ENCODE data around the gene IL24.

Gene IL24

GRCh38 chr1:206880314-206880713, 16.9 kb upstream of the IL24 start:
- no peak for DNase-seq (ENCODE audit: low spot score)

GRCh38 chr1:206882555-206882954, 14.7 kb upstream of the IL24 start:
- DNase-seq (ENCODE audit: low spot score): no peak

DNA sequence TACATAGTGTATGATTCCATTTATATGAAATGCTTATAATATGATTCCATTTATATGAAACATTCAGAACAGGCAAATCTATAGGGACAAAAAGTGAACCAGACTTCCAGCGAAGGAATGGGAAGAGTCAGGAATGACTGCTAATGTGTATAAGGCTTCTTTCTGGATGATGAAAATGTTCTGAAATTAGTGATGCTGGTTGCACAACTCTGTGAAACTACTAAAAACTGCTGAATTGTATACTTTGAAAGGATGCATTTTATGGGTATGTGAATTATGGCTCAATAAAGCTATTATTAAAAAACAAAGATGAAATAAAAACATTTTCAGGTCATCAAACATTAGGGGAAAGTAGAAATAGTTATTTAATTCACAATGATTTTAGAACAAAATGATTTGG, 14.1 kb upstream of the IL24 start:
- DNase-seq (ENCODE audit: low spot score): no peak

DNA sequence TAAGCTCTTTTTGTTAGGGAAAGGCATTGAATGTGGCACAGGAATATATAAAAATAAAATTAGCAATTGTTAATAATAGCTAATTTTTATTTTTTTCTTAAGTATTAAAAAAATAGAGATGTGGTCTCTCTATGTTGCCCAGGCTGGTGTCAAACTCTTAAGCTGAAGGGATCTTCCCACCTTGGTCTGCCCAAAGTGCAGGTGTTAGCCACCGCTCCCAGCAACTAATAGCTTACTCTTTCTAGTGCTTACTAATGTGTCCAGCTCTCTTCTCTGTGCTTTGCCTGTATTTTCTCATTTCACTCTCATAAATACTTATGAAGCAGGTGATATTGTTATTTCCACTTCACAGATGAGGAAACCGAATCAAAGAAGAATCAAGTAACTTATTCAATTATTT, 13.4 kb upstream of the IL24 start:
- DNase-seq (ENCODE audit: low spot score): no peak

- DNase-seq (ENCODE audit: low spot score): no peak
Observed at GRCh38 chr1:206885341-206886060, 11.7 kb upstream of the IL24 start.

- DNase-seq (ENCODE audit: low spot score): no peak
Observed at GRCh38 chr1:206886831-206887230, 10.4 kb upstream of the IL24 start.

DNA sequence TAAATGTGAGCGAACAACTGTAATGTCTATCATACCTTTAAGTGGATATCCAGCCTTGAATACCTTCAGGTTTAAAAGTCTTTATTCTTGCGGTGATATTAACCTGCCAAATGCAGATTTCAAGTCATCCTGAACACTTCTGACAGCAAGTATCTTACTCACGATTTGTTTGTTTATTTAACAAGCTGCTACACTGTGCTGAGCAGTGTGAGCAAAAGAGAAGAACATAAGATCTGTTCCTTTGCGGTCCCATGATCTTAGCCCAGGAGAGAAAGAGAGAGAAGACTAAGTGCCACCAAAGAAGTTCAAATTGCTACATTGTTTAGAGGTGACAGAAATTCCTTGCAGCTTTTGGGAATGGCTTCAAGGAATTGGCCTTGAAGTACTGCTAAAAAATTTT, 9.5 kb upstream of the IL24 start:
- DNase-seq (ENCODE audit: low spot score): no peak

DNA sequence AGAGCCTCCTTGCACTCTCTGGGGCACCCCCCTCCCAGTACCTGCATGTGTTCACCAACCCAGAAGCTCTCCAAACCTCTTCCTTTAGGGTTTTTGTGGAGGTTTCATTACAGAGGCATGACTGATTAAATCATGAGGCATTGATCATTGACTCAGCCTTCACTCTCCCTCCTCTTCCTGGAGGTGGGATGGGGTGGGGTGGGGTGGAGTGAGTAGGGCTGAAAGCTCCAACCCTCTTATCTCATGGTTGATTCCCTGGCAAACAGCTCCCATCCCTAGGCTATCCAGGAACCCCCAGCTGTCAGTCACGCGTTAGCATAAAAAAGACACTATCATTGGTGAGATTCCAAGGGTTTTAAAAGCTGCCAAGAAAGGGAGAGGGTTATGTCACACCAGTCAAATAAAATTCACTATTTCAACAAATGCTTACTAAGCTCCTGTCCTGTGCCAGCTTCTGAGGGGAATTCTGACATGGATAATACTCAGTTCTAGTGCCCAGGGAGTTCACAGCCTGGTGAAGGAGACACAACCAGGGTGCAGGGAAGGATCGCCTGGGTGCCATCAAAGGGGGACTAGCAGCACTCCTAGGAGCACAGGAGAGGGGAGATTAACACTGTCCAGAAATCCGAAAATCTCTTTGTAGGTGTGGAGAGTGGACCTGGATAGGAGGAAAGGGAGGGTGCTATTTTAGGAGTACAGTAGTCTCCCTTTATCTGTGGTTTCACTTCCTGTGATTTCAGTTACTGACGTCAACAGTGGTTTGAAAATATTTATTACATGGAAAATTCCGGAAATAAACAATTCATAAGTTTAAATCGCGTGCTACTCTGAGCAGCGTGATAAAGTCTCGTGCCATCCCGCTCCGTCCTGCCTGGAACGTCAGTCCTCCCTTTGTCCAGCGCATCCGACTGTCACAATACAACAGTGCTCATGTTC, 6.8 kb upstream of the IL24 start:
- peak; percentile 41 for DNase-seq (ENCODE audit: low spot score)

- DNase-seq (ENCODE audit: low spot score): no peak
Observed at GRCh38 chr1:206891412-206891811, 5.8 kb upstream of the IL24 start.

DNA sequence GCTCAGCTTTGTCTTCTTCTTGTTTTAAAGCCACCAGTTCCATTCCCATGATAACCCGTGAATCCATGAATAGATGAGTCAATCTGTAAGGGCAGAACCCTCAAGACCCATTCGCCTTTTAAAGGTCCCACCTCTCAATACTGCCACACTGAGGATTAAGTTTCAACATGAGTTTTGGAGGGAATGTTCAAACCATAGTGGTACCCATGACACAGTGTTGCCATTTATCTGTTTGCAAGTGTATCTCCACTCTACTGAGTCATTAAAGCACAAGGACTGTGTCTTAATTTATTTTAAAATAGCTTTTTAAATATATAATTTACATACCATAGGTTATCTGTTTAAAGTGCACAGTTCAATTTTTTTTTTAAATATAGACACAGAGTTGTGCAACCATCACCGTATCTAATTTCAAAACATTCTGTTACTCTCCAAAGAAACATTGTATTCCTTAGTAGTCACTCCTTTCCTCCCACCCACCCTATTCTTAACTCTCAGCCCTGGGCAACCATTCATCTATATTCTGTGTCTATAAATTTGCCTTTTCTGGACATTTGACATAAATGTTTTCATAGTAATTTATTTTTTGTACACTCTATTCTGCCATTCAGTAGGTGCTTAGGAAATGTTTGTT, 4.8 kb upstream of the IL24 start:
- no peak for DNase-seq (ENCODE audit: low spot score)

- DNase-seq (ENCODE audit: low spot score): no peak
Observed at GRCh38 chr1:206893380-206893779, 3.9 kb upstream of the IL24 start.

GRCh38 chr1:206895325-206895724, 1.9 kb upstream of the IL24 start:
- DNase-seq (ENCODE audit: low spot score): no peak

- no peak for DNase-seq (ENCODE audit: low spot score)
Observed at GRCh38 chr1:206895837-206896242, 1.4 kb upstream of the IL24 start.

GRCh38 chr1:206896261-206896660, 982 bp upstream of the IL24 start:
- DNase-seq (ENCODE audit: low spot score): no peak

- no peak for DNase-seq (ENCODE audit: low spot score)
Observed at GRCh38 chr1:206898089-206898914, 1.1 kb downstream of the IL24 start.

DNA sequence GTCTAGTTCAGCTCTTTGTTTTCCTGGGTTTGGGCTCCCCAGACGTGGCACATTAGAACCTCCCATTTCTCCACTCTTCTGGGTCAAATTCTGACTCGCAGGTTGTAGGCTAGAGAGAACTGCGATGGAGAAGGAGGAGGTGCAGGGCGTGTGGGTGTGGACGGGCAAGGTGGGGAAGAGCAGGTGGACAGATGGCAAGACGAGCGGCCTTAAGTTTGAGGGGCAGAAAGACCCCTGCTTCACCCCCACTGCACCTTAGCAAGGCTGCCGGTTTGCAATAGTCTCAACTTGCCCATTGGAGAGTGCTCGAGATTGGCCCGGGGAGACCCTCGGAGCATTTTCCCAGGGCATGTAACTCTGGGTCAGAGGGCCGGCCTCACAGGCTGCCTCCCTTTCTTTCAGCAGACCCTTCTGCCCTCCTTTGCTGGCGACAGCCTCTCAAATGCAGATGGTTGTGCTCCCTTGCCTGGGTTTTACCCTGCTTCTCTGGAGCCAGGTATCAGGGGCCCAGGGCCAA, 1.7 kb downstream of the IL24 start:
- DNase-seq (ENCODE audit: low spot score): no peak

DNA sequence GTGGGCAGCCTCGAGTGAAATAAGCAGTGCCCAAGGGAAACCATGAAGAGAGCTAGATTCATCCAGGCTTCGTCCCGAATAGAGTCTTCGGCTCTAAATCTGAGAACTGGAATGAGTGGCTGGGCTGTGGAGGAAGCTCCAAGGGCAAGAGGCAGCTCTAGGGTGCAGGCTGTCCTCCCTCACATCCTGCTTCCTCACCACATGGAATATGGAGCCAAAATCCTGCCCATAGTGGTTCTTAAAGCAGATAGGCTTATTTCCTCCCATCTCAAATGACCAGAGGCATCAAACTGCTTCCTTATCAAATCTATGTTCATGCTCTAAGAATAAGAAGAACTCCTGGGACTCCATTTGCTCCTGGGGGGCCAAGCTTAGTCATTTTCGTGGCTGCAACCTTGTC, 2.5 kb downstream of the IL24 start:
- DNase-seq (ENCODE audit: low spot score): no peak

GRCh38 chr1:206900149-206900548, 2.9 kb downstream of the IL24 start:
- no peak for DNase-seq (ENCODE audit: low spot score)

DNA sequence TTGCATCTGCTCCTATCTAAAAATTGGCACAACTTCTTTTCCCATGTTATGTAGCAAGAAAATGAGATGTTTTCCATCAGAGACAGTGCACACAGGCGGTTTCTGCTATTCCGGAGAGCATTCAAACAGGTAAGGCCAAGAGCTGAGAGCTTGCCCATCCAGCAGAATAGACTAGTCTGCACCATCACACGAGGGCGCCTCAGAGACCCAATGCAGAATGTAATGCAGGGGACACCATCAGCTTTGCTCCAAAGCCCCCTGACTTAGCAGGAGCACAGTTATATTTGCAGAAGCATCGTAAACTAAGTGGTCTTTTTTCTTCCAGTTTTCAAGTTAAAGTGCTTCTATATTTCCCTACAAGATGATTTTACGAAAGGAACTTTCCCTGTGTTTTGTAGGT, 4.7 kb downstream of the IL24 start:
- no peak for DNase-seq (ENCODE audit: low spot score)

- no peak for DNase-seq (ENCODE audit: low spot score)
Observed at GRCh38 chr1:206902702-206903101, 5.5 kb downstream of the IL24 start.

GRCh38 chr1:206903687-206904086, 6.4 kb downstream of the IL24 start:
- DNase-seq (ENCODE audit: low spot score): no peak

All from kidney capillary endothelial cell (primary cell).